ENCODE results near the gene LCLAT1. TPM values are rescaled to one million over a fixed set of nuclear protein-coding genes. Genes with fewer than 3 reads are reported as not detected.

The LCLAT1 gene
- total and polyA plus RNA-seq, 2 of the 4 experiments (the other 2 are of a cell fraction), result 7.5 to 11.5 TPM

DNA sequence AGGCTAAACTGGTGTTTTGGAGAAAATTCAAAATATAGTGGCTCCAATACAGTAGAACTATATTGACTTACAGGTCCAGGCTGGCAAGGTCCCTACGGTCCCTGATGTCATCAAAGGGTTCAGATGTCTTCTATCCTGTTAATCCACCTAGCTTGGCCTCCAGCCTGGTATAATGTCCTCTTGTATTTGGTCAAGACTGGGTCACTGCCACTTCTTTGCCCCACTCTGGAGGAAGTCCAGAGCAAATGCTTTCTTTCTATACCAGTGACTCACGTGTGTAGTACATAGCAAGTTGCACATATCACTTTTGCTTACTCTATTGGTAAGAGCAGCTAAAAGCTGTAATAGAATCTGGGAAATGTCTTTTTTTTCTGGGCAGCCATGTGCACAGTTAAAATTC lies 80.8 kb downstream of the LCLAT1 start:
- no peak overlapping the region for H3K56ac ChIP-seq (ENCODE audit: extremely low read depth, insufficient read depth, low read length)
- H3K27ac ChIP-seq (ENCODE audit: insufficient read depth, low read length), result peak overlapping the region; percentile 43; the same call in 1 of the 2 replicates
- H3K27me3 ChIP-seq (ENCODE audit: control insufficient read depth, insufficient read depth, low read length), result no peaks in the 10 kb centered on the region
- H3K4me1 ChIP-seq (ENCODE audit: control insufficient read depth, insufficient read depth, low read length), result peaks cover 2% of the 10 kb centered on the region
- peak; percentile 79 for ATAC-seq (ENCODE audit: low read depth)
- no peak overlapping the region for H4K5ac ChIP-seq (ENCODE audit: low read depth, low read length)
- peak overlapping the region; percentile 24; the same call in 1 of the 2 replicates for H3K18ac ChIP-seq (ENCODE audit: low read depth, low read length)
- H3K4me2 ChIP-seq (ENCODE audit: low read depth, low read length), result peak overlapping the region; percentile 60
- CTCF ChIA-PET, result no interaction called here
- peaks cover 2% of the 10 kb centered on the region; the same call in 1 of the 2 replicates for H3K36me3 ChIP-seq (ENCODE audit: control insufficient read depth, insufficient read depth, low read length)
- no TSS peak for BruUV-seq (replicated peaks)
- no peak overlapping the region for H2AK9ac ChIP-seq (replicated peaks; ENCODE audit: low read depth, low read length, poor library complexity)
- DNase-seq, result peak; percentile 52
- no peaks in the 10 kb centered on the region for H4K20me1 ChIP-seq (ENCODE audit: insufficient read depth, low read length)
- no peak overlapping the region for H4K8ac ChIP-seq (ENCODE audit: low read depth in 2 of 2, low read length in 2 of 2)
- intact Hi-C loops (cut with micrococcal nuclease) (loop anchor here (5.0 kb wide), 1 partner anchor 156 kb away; no protein-coding TSS in a partner anchor), dilution Hi-C loops (cut with HindIII; ENCODE audit: low sequenced_read_pairs, unreplicated experiment) (no loop called here), in situ Hi-C loops (cut with MboI; ENCODE audit: low sequenced_read_pairs) (no loop called here)
- 0 out of 2 replicates have a peak overlapping the region, but pooled peaks have one; percentile 6 for H4K91ac ChIP-seq (ENCODE audit: insufficient read depth, low read depth, low read length)
- TF ChIP-seq NFE2L2 (IDR thresholded peaks at IDR 0.05; ENCODE audit: low read depth, low read length) (no peak), ELK1 (IDR thresholded peaks at IDR 0.05; ENCODE audit: borderline replicate concordance, low read depth, low read length) (no peak), MXI1 (IDR thresholded peaks at IDR 0.05; ENCODE audit: borderline replicate concordance, low read depth, low read length) (no peak), MAFK (IDR thresholded peaks at IDR 0.05; ENCODE audit: low read depth, low read length) (no peak), CEBPB (IDR thresholded peaks at IDR 0.05; ENCODE audit: low read depth, low read length) (no peak), CTCF (conservative IDR thresholded peaks at IDR 0.05; ENCODE audit: low read depth, low read length) (no peak), BHLHE40 (IDR thresholded peaks at IDR 0.05; ENCODE audit: low read depth, low read length) (no peak), RCOR1 (IDR thresholded peaks at IDR 0.05; ENCODE audit: insufficient replicate concordance, low read length) (no peak), RFX5 (IDR thresholded peaks at IDR 0.05; ENCODE audit: low read depth, low read length) (no peak), FOS (IDR thresholded peaks at IDR 0.05; ENCODE audit: low read depth, low read length) (no peak), CHD1 (IDR thresholded peaks at IDR 0.05; ENCODE audit: low read depth, low read length) (no peak), RAD21 (IDR thresholded peaks at IDR 0.05; ENCODE audit: low read length) (no peak), MAZ (IDR thresholded peaks at IDR 0.05; ENCODE audit: borderline replicate concordance, low read depth, low read length) (no peak)
- peak overlapping the region; percentile 13; the same call in 1 of the 2 replicates for H3K23ac ChIP-seq (ENCODE audit: low read depth, low read length)
- H3K9me3 ChIP-seq (ENCODE audit: control insufficient read depth, insufficient read depth, low read length), result no peaks in the 10 kb centered on the region
- no peak overlapping the region for H2BK15ac ChIP-seq (ENCODE audit: low read depth, low read length)
- no peak overlapping the region for H2BK20ac ChIP-seq (ENCODE audit: low read depth, low read length)
- peak overlapping the region; percentile 5 for H2BK5ac ChIP-seq (ENCODE audit: low read depth, low read length, poor library complexity, severe bottlenecking)
- H3K9me1 ChIP-seq (ENCODE audit: insufficient read depth, low read length), result peaks cover 3% of the 10 kb centered on the region; the same call in 1 of the 2 replicates
- WGBS, 2 experiments (ENCODE audit: extremely low coverage in 2 of 2, insufficient read length in 1 of 2), result no CpG with 5 or more reads among the region's 2 CpGs
- H2AK5ac ChIP-seq (ENCODE audit: low read depth, low read length), result no peak overlapping the region
- peaks cover 16 to 17% of the 10 kb centered on the region in 2 experiments for H3K79me1 ChIP-seq (ENCODE audit: low read depth in 1 of 2, low read length in 2 of 2)
- no peak overlapping the region for H3K9ac ChIP-seq (ENCODE audit: low read depth, low read length)
- POLR2A ChIA-PET (ENCODE audit: unreplicated experiment), result no interaction called here
- H3K4me3 ChIP-seq (ENCODE audit: insufficient read depth, low read depth, low read length), result no peak overlapping the region
- H2AFZ ChIP-seq (replicated peaks; ENCODE audit: low read length, poor library complexity), result no peak overlapping the region
- H3K4ac ChIP-seq (ENCODE audit: low read depth, low read length), result no peak overlapping the region
- no peak overlapping the region for H2BK120ac ChIP-seq (ENCODE audit: low read depth, low read length)
- H3K14ac ChIP-seq (replicated peaks; ENCODE audit: low read depth, low read length), result no peak overlapping the region
